Esophagus squamous epithelium (tissue), 5 donors: ENCODE results near the gene SEMA5A. TPM values are rescaled to one million over a fixed set of nuclear protein-coding genes. Genes with fewer than 3 reads are reported as not detected.
A peak's percentile ranks its signal among the peaks of the same experiment; 100 is the strongest.

Experiments used
- DNase-seq: peaks from one replicate; lab custom pipeline; 2025; lab: John Stamatoyannopoulos, UW
- H3K27ac ChIP-seq, 4 donors: fragments of 200-600 bp; sonication (generic); one replicate each; pipeline ENCODE4 v1.5.1; 2016 to 2019; ENCODE audit warnings: mild to moderate bottlenecking in 1 of 4
- H3K27me3 ChIP-seq, 4 donors: fragments of 200-600 bp; sonication (generic); 1 replicate in 3 of 4; 2 replicates in 1 of 4; pipeline versions ENCODE4 v1.5.1 to v1.6.0; 2017 to 2021; ENCODE audit warnings: antibody characterized with exemption in 1 of 4
- H3K36me3 ChIP-seq, 3 donors: fragments of 200-600 bp; sonication (generic); one replicate each; pipeline ENCODE4 v1.5.1; 2016 to 2019
- H3K4me1 ChIP-seq, 3 donors: fragments of 200-600 bp; sonication (generic); one replicate each; pipeline ENCODE4 v1.5.1; 2017 to 2019
- H3K4me3 ChIP-seq, 4 donors: fragments of 200-600 bp; sonication (generic); 1 replicate in 3 of 4; 2 replicates in 1 of 4; pipeline ENCODE4 v1.5.1; 2016 to 2019; ENCODE audit warnings: mild to moderate bottlenecking in 2 of 4, moderate library complexity in 1 of 4
- H3K9me3 ChIP-seq, 3 donors: fragments of 200-600 bp; sonication (generic); one replicate each; pipeline ENCODE4 v1.5.1; 2016 to 2019
- POLR2A ChIP-seq, 4 donors: fragments of 450-650 bp; IDR thresholded peaks; one replicate each; pipeline ENCODE4 v1.6.1; 2017; ENCODE audit warnings: antibody characterized with exemption in 4 of 4, mild to moderate bottlenecking in 4 of 4, moderate library complexity in 3 of 4
- WGBS, 2 donors: methylation state at CpG; one replicate each; pipeline ENCODE4 v1.1.5; 2018; 5-methylcytosine and 5-hydroxymethylcytosine counted together
- intact Hi-C: fragments of 100-400 bp; cut with DNase I; formaldehyde crosslinking; loops from one replicate; pipeline ENCODE4 v1.15.0; 2022
- total RNA-seq, 4 donors: library from RNA; depleted of rRNA; stranded (reverse); fragments of >200 nt; gene quantifications; one replicate each; pipeline ENCODE4 v1.1.0, GENCODE V29; 2016
- TF ChIP-seq, protein P1 (sequence below), 6 experiments: fragments of 450-650 bp in 4 of 6; fragments of 200-600 bp in 2 of 6; sonication (generic) in 2 of 6; IDR thresholded peaks; one replicate each; pipeline ENCODE4 v1.5.1; 2016 to 2019; ENCODE audit warnings: antibody characterized with exemption in 6 of 6, mild to moderate bottlenecking in 4 of 6, moderate library complexity in 4 of 6
- donor health status: DM: yes; HTN: yes; CAD: no.

The SEMA5A gene
- total RNA-seq, 4 donors from 2014 or later, result 3.9 to 9.4 (median 8.4) TPM

DNA sequence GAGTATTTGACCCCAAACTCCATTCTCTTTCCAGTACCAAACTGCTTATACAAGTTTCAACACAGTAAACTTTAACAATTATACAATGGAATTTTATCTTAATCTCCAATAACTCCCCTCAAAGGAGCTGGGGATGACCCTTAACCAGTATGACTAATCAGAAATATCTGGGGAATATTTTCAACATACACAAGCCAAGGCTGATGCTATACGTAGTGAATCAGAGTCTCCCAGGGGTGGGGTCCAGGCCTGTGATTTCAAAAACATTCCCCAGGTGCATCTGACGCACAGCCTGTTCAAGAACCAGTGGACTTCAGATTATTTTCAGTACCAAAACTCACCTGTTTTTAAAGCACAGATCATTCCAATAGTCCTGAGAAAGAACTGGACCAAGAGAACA, 11.8 kb upstream of the SEMA5A start:
- no peak for DNase-seq

DNA sequence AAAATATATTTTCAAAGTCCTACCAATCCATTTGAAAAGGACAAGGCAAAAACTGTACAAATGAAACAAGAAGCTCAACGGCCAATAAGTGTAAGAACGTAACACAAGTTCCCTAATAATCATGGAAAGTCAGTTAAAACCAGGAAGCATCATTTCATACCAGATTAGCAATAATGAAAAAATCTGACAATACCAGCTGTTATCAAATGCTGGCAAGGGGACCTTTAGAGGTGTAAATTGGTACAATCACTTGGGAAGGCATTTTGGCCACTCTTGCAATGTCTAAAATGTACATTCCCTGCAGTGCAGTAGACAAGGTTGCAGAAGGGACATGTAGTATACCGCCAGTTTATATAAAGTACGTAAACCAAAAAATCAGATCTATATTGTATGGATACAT, 10.1 kb upstream of the SEMA5A start:
- no peak overlapping the region for H3K4me3 ChIP-seq
- H3K36me3 ChIP-seq, result peaks cover 0 to 16% (median 0%) of the 10 kb centered on the region in 3 donors
- H3K4me1 ChIP-seq, result peaks cover 0 to 48% (median 9%) of the 10 kb centered on the region in 3 donors
- WGBS, 2 donors, result 95 to 98% methylated on average over 4 of the region's 4 CpGs
- no peaks in the 10 kb centered on the region for H3K27me3 ChIP-seq
- TF ChIP-seq, protein P1, sequence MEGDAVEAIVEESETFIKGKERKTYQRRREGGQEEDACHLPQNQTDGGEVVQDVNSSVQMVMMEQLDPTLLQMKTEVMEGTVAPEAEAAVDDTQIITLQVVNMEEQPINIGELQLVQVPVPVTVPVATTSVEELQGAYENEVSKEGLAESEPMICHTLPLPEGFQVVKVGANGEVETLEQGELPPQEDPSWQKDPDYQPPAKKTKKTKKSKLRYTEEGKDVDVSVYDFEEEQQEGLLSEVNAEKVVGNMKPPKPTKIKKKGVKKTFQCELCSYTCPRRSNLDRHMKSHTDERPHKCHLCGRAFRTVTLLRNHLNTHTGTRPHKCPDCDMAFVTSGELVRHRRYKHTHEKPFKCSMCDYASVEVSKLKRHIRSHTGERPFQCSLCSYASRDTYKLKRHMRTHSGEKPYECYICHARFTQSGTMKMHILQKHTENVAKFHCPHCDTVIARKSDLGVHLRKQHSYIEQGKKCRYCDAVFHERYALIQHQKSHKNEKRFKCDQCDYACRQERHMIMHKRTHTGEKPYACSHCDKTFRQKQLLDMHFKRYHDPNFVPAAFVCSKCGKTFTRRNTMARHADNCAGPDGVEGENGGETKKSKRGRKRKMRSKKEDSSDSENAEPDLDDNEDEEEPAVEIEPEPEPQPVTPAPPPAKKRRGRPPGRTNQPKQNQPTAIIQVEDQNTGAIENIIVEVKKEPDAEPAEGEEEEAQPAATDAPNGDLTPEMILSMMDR (IDR thresholded peaks at IDR 0.05), result no peak
- TF ChIP-seq POLR2A (IDR thresholded peaks at IDR 0.05), result no peak
- intact Hi-C loops, result no loop called here
- no peaks in the 10 kb centered on the region for H3K9me3 ChIP-seq
- no peak for DNase-seq
- no peak overlapping the region for H3K27ac ChIP-seq

More for the DNA sequence above, 11.8 kb upstream of the SEMA5A start:
- no peaks in the 10 kb centered on the region for H3K9me3 ChIP-seq
- H3K27me3 ChIP-seq, result no peaks in the 10 kb centered on the region
- no peak overlapping the region for H3K27ac ChIP-seq
- H3K4me3 ChIP-seq, result no peak overlapping the region
- intact Hi-C loops, result no loop called here
- TF ChIP-seq POLR2A (IDR thresholded peaks at IDR 0.05), result no peak
- H3K36me3 ChIP-seq, result no peaks in the 10 kb centered on the region
- 58 to 78% methylated on average over 2 of the region's 2 CpGs for WGBS, 2 donors
- H3K4me1 ChIP-seq, result peaks cover 0 to 65% (median 9%) of the 10 kb centered on the region in 3 donors

DNA sequence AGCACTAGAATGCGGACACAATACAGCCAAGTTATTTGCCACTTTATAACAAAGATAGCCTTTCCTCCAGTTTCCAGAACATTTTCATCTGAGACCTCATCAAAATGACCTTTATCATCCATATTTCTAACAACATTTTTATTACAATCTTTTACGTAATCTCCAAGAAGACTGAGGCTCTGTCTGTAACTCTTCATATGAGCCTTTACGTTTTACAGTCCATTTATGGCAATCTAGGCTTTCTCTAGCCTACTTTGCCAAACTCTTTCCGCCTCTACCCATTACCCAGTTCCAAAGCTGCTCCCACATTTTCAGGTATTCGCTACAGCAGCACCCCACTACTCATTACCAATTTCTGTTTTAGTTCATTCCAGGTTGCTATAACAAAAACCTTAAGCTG, 8.2 kb upstream of the SEMA5A start:
- TF ChIP-seq, protein P1 (IDR thresholded peaks at IDR 0.05), result no peak
- TF ChIP-seq POLR2A (IDR thresholded peaks at IDR 0.05), result no peak

DNA sequence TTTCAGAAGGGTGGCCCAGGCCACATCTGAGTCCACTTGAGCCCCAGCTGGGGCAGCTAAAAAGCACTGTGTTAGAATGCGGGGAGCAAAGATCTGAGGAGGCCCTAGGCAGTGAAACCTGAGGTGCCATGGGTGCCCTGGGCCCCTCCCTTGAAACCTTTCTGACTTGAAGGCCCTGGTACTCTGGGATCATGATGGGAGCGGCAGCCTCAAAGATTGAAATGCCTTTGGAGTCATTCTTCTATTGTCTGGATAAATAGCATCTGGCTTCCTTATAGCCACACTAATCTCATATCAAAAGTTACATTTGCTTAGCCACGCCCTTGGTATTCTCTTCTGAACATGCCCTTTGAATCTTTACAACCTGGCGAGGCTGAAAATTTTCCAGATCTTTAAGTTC, 7.7 kb upstream of the SEMA5A start:
- peaks cover 0 to 40% (median 8%) of the 10 kb centered on the region in 3 donors for H3K36me3 ChIP-seq
- peak overlapping the region in 3 of 4 donors; percentile 26 to 36 (median 29) for H3K27ac ChIP-seq
- 47 to 80% methylated on average over 4 of the region's 4 CpGs for whole genome bisulfite sequencing, 2 donors

More for the DNA sequence above, 8.2 kb upstream of the SEMA5A start:
- H3K9me3 ChIP-seq, result no peaks in the 10 kb centered on the region
- no peak for DNase-seq
- 88 to 89% methylated on average over 5 of the region's 5 CpGs for WGBS, 2 donors
- peaks cover 0 to 34% (median 8%) of the 10 kb centered on the region in 3 donors for H3K36me3 ChIP-seq
- H3K27ac ChIP-seq, result no peak overlapping the region
- H3K4me1 ChIP-seq, result peaks cover 0 to 29% (median 0%) of the 10 kb centered on the region in 3 donors
- H3K27me3 ChIP-seq, result no peaks in the 10 kb centered on the region
- intact Hi-C loops, result no loop called here
- no peak overlapping the region for H3K4me3 ChIP-seq

DNA sequence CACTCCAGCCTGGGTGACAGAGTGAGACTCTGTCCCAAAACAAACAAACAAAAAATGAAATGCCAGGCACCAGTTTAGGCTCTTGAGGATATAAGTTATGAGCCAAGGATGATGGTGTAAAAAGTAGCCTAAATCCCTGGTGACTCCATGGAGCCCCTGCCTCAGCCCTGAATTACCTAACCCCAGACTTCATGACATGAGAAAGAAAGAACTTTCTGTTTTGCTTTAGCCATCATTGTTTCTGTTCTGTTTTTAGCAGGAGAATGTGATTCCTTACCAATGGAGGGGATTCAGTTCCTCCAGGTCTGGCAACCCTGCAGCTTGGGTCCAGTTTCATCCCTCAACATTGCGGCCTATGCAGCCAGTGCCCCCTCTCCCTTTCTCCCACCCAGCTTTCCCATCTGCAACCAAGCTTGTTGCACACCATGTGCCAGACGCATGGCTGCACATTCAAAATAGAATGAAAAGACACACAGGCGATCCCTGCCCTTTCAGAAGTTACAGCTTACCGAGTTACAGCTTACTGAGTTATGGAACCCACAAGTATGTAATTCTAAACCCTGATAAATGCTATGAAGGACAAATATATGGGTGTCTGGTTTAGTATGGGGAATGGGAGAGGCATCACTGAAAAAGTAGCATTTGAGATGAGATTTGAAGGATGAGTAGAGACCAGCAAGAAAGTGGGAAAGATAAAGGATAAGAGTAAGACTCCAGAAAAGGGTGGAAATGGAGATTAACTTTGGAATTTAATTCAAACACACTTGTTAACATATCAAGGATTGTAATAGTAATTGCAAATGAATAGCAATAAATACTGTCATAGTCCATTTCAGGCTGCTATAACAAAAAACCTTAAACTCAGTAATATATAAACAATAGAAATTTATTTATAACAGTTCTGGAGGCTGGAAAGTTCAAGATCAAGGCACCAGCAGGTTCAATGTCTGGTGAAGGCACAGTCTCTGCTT, 6.0 kb upstream of the SEMA5A start:
- Histone ChIP-seq H3K36me3 (peaks cover 0 to 43% (median 8%) of the 10 kb centered on the region in 3 donors), H3K4me3 (no peak overlapping the region), H3K27ac (no peak overlapping the region), H3K4me1 (peaks cover 0 to 32% (median 9%) of the 10 kb centered on the region in 3 donors), H3K9me3 (no peaks in the 10 kb centered on the region), H3K27me3 (no peaks in the 10 kb centered on the region)
- WGBS, 2 donors, result 89 to 95% methylated on average over 4 of the region's 4 CpGs
- intact Hi-C loops, result no loop called here
- DNase-seq, result no peak
- TF ChIP-seq, protein P1 (IDR thresholded peaks at IDR 0.05), result no peak
- TF ChIP-seq POLR2A (IDR thresholded peaks at IDR 0.05), result no peak

More for the DNA sequence above, 7.7 kb upstream of the SEMA5A start:
- no peak for DNase-seq
- H3K4me1 ChIP-seq, result peaks cover 0 to 24% (median 0%) of the 10 kb centered on the region in 3 donors
- no peaks in the 10 kb centered on the region for H3K27me3 ChIP-seq
- no peaks in the 10 kb centered on the region for H3K9me3 ChIP-seq
- intact Hi-C loops, result no loop called here
- H3K4me3 ChIP-seq, result no peak overlapping the region
- TF ChIP-seq, protein P1 (IDR thresholded peaks at IDR 0.05), result no peak
